Hepatocyte (in vitro differentiated cells): ENCODE measurements around the gene LRBA. TPM values are rescaled to one million over a fixed set of nuclear protein-coding genes. Genes with fewer than 3 reads are reported as not detected.

ENCODE experiments used
- DNase-seq: peaks from one replicate; pipeline ENCODE4 v3.0.0-alpha.2; 2016; ENCODE audit warnings: low spot score
- H2AFZ ChIP-seq: fragments of 200-600 bp; sonication (generic); 2 replicates; pipeline ENCODE4 v1.6.0; 2016; ENCODE audit warnings: antibody characterized with exemption, mild to moderate bottlenecking
- H3K27ac ChIP-seq: fragments of 200-600 bp; sonication (generic); 2 replicates; pipeline ENCODE4 v1.5.1; 2016; ENCODE audit warnings: mild to moderate bottlenecking
- H3K27me3 ChIP-seq: fragments of 200-600 bp; sonication (generic); 2 replicates; pipeline ENCODE4 v1.6.1; 2016
- H3K36me3 ChIP-seq: fragments of 200-600 bp; sonication (generic); replicated peaks from 2 replicates; pipeline ENCODE4 v1.5.1; 2016; ENCODE audit warnings: low read depth; ENCODE audit not compliant: insufficient read depth
- H3K4me1 ChIP-seq: fragments of 200-600 bp; sonication (generic); 2 replicates; pipeline ENCODE4 v1.5.1; 2016; ENCODE audit warnings: mild to moderate bottlenecking, moderate library complexity; ENCODE audit not compliant: insufficient read depth
- H3K4me2 ChIP-seq: fragments of 200-600 bp; sonication (generic); 2 replicates; pipeline ENCODE4 v1.6.0; 2016
- H3K4me3 ChIP-seq: fragments of 200-600 bp; sonication (generic); 2 replicates; pipeline ENCODE4 v1.5.1; 2016; ENCODE audit warnings: mild to moderate bottlenecking
- H3K79me2 ChIP-seq: fragments of 200-600 bp; sonication (generic); 2 replicates; pipeline ENCODE4 v1.6.0; 2017; ENCODE audit warnings: mild to moderate bottlenecking
- H3K9me2 ChIP-seq: fragments of 200-600 bp; sonication (generic); replicated peaks from 2 replicates; pipeline ENCODE4 v1.6.0; 2017; ENCODE audit warnings: mild to moderate bottlenecking; ENCODE audit not compliant: insufficient read depth
- H3K9me3 ChIP-seq: fragments of 200-600 bp; sonication (generic); 2 replicates; pipeline ENCODE4 v1.5.1; 2016; ENCODE audit warnings: low read depth, mild to moderate bottlenecking
- H4K20me1 ChIP-seq: fragments of 200-600 bp; sonication (generic); 2 replicates; pipeline ENCODE4 v1.6.0; 2016; ENCODE audit warnings: mild to moderate bottlenecking; ENCODE audit not compliant: insufficient read depth, poor library complexity, severe bottlenecking
- CTCF ChIP-seq: fragments of 200-600 bp; sonication (generic); IDR thresholded peaks from 2 replicates; pipeline ENCODE4 v1.5.1; 2016; ENCODE audit warnings: antibody characterized with exemption, mild to moderate bottlenecking; ENCODE audit not compliant: poor library complexity
- EZH2 ChIP-seq: fragments of 200-600 bp; sonication (generic); IDR thresholded peaks from 2 replicates; pipeline ENCODE4 v1.6.1; 2016; ENCODE audit warnings: antibody characterized with exemption, mild to moderate bottlenecking, borderline replicate concordance
- EZH2phosphoT487 ChIP-seq: fragments of 200-600 bp; sonication (generic); IDR thresholded peaks from one replicate; pipeline ENCODE4 v1.6.1; 2018; ENCODE audit warnings: antibody characterized with exemption, mild to moderate bottlenecking, low read depth, moderate library complexity; ENCODE audit not compliant: unreplicated experiment, severe bottlenecking
- WGBS: methylation state at CpG from one replicate; pipeline ENCODE4 v1.1.6; 2016; ENCODE audit warnings: low lambda C conversion rate; ENCODE audit errors: missing lambda C conversion rate; 5-methylcytosine and 5-hydroxymethylcytosine counted together
- polyA plus RNA-seq: library from polyadenylated mRNA; unstranded; fragments of >200 nt; fragmentation: Nextera tagmentation; extraction: Ambion mirVana; gene quantifications from 2 replicates; pipeline ENCODE4 v1.2.1, GENCODE V29; 2016
- total RNA-seq: library from RNA; depleted of rRNA; stranded (reverse); fragments of >200 nt; gene quantifications from 2 replicates; pipeline ENCODE4 v1.2.3, GENCODE V29; 2014

The LRBA gene
- total and polyA plus RNA-seq, 2 experiments from 2014 or later = 14.1 to 69.4 TPM

GRCh38 chr4:150628073-150628472, 387.0 kb downstream of the LRBA start:
- DNase-seq = no peak
- no peaks in the 10 kb centered on the region for H3K9me2 ChIP-seq
- no peak overlapping the region for H3K4me3 ChIP-seq
- H3K27ac ChIP-seq = no peak overlapping the region
- no peaks in the 10 kb centered on the region for H3K36me3 ChIP-seq
- no peaks in the 10 kb centered on the region for H3K79me2 ChIP-seq
- TF ChIP-seq CTCF = no peak
- no peak for TF ChIP-seq EZH2
- TF ChIP-seq EZH2phosphoT487 = no peak
- H3K4me1 ChIP-seq = no peaks in the 10 kb centered on the region
- H2AFZ ChIP-seq = no peak overlapping the region
- H3K4me2 ChIP-seq = no peak overlapping the region
- H3K9me3 ChIP-seq = no peaks in the 10 kb centered on the region
- no peaks in the 10 kb centered on the region for H4K20me1 ChIP-seq
- H3K27me3 ChIP-seq = no peaks in the 10 kb centered on the region
- 87% methylated on average over 2 of the region's 2 CpGs for WGBS

- WGBS = 84% methylated on average over 2 of the region's 2 CpGs
- H3K9me2 ChIP-seq = no peaks in the 10 kb centered on the region
- no peaks in the 10 kb centered on the region for H3K36me3 ChIP-seq
- H3K79me2 ChIP-seq = no peaks in the 10 kb centered on the region
- H3K9me3 ChIP-seq = no peaks in the 10 kb centered on the region
- no peak overlapping the region for H3K4me2 ChIP-seq
- H3K27me3 ChIP-seq = no peaks in the 10 kb centered on the region
- no peak for DNase-seq
- no peak overlapping the region for H3K4me3 ChIP-seq
- H4K20me1 ChIP-seq = no peaks in the 10 kb centered on the region
- H3K27ac ChIP-seq = no peak overlapping the region
- H3K4me1 ChIP-seq = no peaks in the 10 kb centered on the region
- TF ChIP-seq EZH2 = no peak
- TF ChIP-seq CTCF = no peak
- TF ChIP-seq EZH2phosphoT487 = no peak
- no peak overlapping the region for H2AFZ ChIP-seq
These were observed 390.1 kb downstream of the LRBA start for GRCh38 chr4:150625033-150625432.

GRCh38 chr4:150624055-150624454, 391.0 kb downstream of the LRBA start:
- no peaks in the 10 kb centered on the region for H3K9me2 ChIP-seq
- no peaks in the 10 kb centered on the region for H3K79me2 ChIP-seq
- 97% methylated on average over 1 of the region's 1 CpG for WGBS
- TF ChIP-seq EZH2 (no peak), CTCF (no peak), EZH2phosphoT487 (no peak)
- H4K20me1 ChIP-seq = no peaks in the 10 kb centered on the region
- no peaks in the 10 kb centered on the region for H3K27me3 ChIP-seq
- no peak overlapping the region for H3K4me2 ChIP-seq
- H3K36me3 ChIP-seq = no peaks in the 10 kb centered on the region
- H2AFZ ChIP-seq = no peak overlapping the region
- H3K4me3 ChIP-seq = no peak overlapping the region
- no peak for DNase-seq
- H3K27ac ChIP-seq = no peak overlapping the region
- no peaks in the 10 kb centered on the region for H3K4me1 ChIP-seq
- H3K9me3 ChIP-seq = no peaks in the 10 kb centered on the region

- Histone ChIP-seq H3K4me1 (no peaks in the 10 kb centered on the region), H3K4me2 (no peak overlapping the region), H3K27ac (no peak overlapping the region), H2AFZ (no peak overlapping the region), H3K4me3 (no peak overlapping the region), H3K9me3 (no peaks in the 10 kb centered on the region), H3K79me2 (no peaks in the 10 kb centered on the region), H3K27me3 (no peaks in the 10 kb centered on the region), H3K36me3 (no peaks in the 10 kb centered on the region), H3K9me2 (no peaks in the 10 kb centered on the region), H4K20me1 (no peaks in the 10 kb centered on the region)
- no peak for TF ChIP-seq EZH2phosphoT487
- TF ChIP-seq CTCF = no peak
- no peak for TF ChIP-seq EZH2
- DNase-seq = no peak
- WGBS = 76% methylated on average over 1 of the region's 1 CpG
These were observed 396.0 kb downstream of the LRBA start for GRCh38 chr4:150619042-150619441.
